Right lobe of liver (tissue), 4 donors: ENCODE measurements around the gene PLSCR4.

Experiments
- POLR2A ChIP-seq: fragments of 450-650 bp; IDR thresholded peaks from one replicate; pipeline ENCODE4 v1.6.1; 2017; ENCODE audit warnings: antibody characterized with exemption, mild to moderate bottlenecking
- TF ChIP-seq, protein P1 (sequence below), 4 donors: fragments of 200-600 bp in 3 of 4; fragments of 450-650 bp in 1 of 4; IDR thresholded peaks; one replicate each; pipeline versions ENCODE4 v1.5.1 to v1.8.0; 2016 to 2022; ENCODE audit warnings: antibody characterized with exemption in 4 of 4, mild to moderate bottlenecking in 2 of 4
- donor health status: DM: no; HTN: no; CAD: no.
- donor health status: DM: no; HTN: no; CAD: no.
- donor health status: DM: no; HTN: yes; CAD: no.

DNA sequence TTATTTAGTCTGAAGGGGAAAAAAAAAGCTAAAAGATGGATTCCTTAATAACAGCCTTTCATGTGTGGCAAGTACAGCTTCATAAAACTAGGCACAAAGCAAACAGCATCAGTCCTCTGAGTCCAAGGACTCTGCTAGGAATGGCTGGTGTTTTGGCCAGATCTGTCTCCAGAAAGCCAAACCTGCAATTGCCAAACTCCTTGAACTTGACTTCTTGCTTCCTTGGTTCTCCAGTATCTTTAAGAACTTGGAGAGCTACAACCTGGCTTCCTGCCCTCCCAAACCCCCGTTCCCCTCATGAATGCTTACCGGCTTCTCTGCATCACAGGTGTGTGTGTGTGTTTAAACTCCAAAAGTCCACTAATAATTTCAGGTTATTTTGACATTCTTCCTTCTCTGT, 88.3 kb downstream of the PLSCR4 start:
- TF ChIP-seq, protein P1, sequence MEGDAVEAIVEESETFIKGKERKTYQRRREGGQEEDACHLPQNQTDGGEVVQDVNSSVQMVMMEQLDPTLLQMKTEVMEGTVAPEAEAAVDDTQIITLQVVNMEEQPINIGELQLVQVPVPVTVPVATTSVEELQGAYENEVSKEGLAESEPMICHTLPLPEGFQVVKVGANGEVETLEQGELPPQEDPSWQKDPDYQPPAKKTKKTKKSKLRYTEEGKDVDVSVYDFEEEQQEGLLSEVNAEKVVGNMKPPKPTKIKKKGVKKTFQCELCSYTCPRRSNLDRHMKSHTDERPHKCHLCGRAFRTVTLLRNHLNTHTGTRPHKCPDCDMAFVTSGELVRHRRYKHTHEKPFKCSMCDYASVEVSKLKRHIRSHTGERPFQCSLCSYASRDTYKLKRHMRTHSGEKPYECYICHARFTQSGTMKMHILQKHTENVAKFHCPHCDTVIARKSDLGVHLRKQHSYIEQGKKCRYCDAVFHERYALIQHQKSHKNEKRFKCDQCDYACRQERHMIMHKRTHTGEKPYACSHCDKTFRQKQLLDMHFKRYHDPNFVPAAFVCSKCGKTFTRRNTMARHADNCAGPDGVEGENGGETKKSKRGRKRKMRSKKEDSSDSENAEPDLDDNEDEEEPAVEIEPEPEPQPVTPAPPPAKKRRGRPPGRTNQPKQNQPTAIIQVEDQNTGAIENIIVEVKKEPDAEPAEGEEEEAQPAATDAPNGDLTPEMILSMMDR (IDR thresholded peaks at IDR 0.05): no peak
- TF ChIP-seq POLR2A: no peak
